MG63 (cell line): ENCODE measurements around the gene ARHGAP27. TPM values are rescaled to one million over a fixed set of nuclear protein-coding genes. Genes with fewer than 3 reads are reported as not detected.

Experiments used
- DNase-seq: peaks from one replicate; pipeline ENCODE4 v3.0.0-alpha.2; 2020
- H3K27me3 ChIP-seq: fragments of 250-450 bp; sonication (Bioruptor Pico); 2 replicates; pipeline ENCODE4 v1.5.1; 2020; ENCODE audit warnings: mild to moderate bottlenecking, moderate library complexity
- H3K36me3 ChIP-seq: fragments of 250-450 bp; sonication (Bioruptor Pico); 2 replicates; pipeline ENCODE4 v1.5.1; 2020; ENCODE audit warnings: mild to moderate bottlenecking, moderate library complexity
- H3K4me3 ChIP-seq: fragments of 250-450 bp; sonication (Bioruptor Pico); 2 replicates; pipeline ENCODE4 v1.5.1; 2020; ENCODE audit warnings: mild to moderate bottlenecking, moderate library complexity
- H3K9me3 ChIP-seq: fragments of 250-450 bp; sonication (Bioruptor Pico); 2 replicates; pipeline ENCODE4 v1.5.1; 2020; ENCODE audit warnings: mild to moderate bottlenecking, moderate library complexity
- total RNA-seq: library from RNA; depleted of rRNA; stranded (reverse); fragments of >200 nt; shearing (Covaris generic); gene quantifications from 2 replicates; pipeline ENCODE4 v1.2.3, GENCODE V29; 2014; ENCODE audit warnings: low replicate concordance

ARHGAP27 gene
- total RNA-seq, 1 experiment from 2014 or later = 1.5 TPM

DNA sequence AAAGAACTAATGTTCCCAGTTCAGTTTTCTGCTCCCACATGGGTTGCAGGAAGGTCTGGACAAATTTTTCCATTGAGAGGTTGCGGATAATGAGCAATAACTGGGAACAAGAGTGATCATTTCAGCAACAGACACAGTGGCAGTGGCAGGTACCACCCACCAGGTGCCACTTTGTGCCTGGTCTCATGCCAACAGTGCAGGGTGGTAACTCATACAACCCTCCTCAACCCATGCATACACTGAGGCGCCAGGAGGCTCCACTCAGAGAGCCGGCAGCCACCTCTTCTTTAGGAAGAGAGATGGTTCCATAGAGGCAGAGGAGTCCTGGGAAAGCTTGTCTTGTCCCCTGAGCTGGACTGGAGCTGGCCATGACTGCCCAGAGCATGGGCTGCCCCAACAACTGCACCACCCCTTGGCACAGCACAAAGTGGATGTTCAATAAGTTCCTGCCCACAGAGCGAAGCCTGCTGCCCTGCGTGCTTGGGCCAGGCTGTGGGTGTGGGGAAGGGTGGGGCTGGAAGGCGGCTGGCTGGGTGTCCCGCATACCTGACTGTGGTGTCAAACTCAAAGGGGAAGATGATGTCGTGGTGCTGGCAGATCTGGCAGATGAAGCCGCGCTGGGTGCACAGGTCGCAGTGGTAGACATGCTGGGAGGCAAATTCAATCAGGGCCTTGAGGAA lies 6.4 kb upstream of the ARHGAP27 start:
- peak; percentile 38 for DNase-seq
- Histone ChIP-seq H3K9me3 (no peaks in the 10 kb centered on the region), H3K36me3 (no peaks in the 10 kb centered on the region), H3K27me3 (no peaks in the 10 kb centered on the region), H3K4me3 (no peak overlapping the region)

DNA sequence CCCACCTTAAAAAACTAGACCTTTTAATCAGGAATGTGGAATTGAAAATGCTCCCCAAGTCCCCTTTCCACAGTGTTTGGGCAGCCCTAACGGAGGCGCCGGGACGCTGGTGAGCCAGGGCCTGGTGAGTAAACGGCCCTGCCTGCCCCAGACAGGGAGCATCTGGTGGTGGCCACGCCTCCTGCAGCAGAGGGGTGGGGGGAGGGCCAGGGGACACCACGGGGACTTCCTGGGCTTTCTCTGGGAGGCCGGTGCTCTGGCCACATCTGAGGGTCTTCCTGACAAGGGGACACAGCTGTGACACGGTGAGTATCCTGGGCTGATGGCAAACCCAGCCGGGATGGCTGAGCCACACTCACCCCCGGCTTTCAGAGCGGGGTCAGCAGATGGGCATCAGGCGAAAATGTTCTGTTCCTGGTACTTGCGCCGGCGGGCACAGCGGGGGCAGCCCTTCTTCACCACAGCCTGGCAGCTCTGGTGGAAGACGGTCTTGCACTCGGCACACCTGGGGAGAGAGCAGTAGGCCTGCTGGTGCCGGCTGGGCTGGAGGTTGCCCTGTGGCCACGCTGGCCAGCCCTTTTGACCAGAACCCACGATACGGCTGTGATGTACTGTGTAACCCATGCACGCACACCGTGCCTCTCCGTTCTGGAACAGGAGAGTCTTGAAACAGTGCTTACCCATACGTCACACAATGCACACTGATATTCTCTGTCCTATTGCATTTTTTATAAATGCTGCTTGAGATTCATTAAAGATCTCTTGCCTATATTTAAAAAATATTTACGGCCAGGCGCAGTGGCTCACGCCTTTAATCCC lies 5.0 kb upstream of the ARHGAP27 start:
- DNase-seq = no peak

DNA sequence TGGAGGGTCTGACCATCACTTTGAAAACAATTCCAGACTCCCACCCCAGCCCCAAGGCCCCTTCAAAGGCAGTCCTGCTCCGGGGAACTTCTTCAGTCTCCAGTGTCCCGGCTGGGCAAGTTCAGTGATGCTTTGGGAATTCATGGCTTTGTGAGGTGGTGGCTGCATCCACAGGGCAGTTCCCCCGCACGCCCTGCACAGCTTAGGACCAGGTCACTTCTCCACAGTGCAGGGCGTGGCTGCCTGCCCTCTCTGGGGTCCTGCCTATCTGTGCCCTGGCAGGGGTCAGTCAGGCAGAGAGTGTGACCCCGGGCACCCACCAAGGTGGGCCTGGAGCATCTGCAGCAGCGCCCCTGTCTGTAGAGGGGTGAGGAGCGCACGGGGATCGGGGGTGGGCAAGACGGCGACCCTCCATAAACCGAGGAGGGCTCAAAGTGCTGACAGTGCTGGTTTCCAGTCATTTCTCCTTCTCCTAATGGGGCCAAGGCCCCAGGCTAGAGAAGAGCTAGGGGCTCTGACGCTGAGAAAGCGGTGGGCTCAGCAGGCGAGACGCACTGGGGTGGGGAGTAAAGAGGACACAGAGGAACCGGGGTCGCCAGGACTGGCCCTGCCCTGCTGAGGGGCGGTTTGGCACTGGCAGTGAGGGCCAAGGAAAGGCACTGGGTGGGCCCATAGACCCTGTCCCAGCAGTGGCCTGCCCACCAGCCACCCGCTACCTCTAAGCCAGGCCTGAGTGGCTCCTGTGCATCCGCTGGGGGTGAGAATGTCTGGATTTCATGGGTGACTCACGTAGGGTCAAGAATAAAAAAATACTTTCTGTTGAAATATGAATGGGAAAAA lies 4.2 kb upstream of the ARHGAP27 start:
- Histone ChIP-seq H3K27me3 (no peaks in the 10 kb centered on the region), H3K36me3 (no peaks in the 10 kb centered on the region), H3K4me3 (no peak overlapping the region), H3K9me3 (no peaks in the 10 kb centered on the region)
- DNase-seq = no peak

More for the DNA sequence above, 5.0 kb upstream of the ARHGAP27 start:
- no peaks in the 10 kb centered on the region for H3K27me3 ChIP-seq
- H3K36me3 ChIP-seq = no peaks in the 10 kb centered on the region
- H3K4me3 ChIP-seq = no peak overlapping the region
- no peaks in the 10 kb centered on the region for H3K9me3 ChIP-seq

DNA sequence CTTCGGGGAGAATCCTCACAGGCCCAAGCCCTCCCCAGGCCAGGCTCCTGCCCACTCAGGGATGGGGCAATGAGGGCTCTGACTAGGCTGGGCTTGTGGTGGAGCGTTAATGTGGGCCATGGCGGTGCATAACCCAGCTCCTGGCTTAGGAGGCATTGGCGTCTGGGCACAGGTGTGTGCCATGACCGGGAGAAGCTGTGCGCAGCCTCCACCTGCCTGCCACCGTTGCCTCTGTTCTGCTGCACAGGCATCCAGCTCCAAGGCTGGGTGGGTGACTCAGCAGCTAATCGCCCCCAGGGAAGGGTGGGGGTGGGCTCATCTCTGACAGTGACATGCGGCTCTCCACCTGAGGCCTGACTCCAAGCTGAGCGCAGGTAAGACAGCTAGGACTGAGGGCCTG lies 3.5 kb upstream of the ARHGAP27 start:
- no peak for DNase-seq
- Histone ChIP-seq H3K27me3 (no peaks in the 10 kb centered on the region), H3K4me3 (no peak overlapping the region), H3K9me3 (no peaks in the 10 kb centered on the region), H3K36me3 (no peaks in the 10 kb centered on the region)

DNA sequence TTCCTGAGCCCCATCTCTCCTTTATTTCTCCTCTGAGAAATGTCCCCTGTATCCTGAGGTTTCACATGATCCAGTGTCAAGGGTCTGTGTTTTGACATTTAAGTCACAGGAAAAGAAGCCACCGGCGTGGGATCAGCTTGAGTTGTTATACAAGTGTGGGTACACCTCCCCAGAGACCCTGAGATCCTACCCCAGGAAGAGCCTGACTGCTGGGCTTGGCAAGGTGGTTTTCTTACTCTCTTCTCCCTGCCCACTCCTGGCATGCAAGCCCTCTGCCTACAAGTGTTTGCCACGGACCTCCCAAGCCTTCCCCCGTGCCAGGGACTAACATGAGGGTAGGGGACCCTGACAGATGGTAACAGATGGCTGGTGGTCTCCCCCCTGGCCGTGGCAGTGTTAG lies 2.8 kb upstream of the ARHGAP27 start:
- Histone ChIP-seq H3K27me3 (no peaks in the 10 kb centered on the region), H3K9me3 (no peaks in the 10 kb centered on the region), H3K4me3 (no peak overlapping the region), H3K36me3 (no peaks in the 10 kb centered on the region)
- DNase-seq = no peak

DNA sequence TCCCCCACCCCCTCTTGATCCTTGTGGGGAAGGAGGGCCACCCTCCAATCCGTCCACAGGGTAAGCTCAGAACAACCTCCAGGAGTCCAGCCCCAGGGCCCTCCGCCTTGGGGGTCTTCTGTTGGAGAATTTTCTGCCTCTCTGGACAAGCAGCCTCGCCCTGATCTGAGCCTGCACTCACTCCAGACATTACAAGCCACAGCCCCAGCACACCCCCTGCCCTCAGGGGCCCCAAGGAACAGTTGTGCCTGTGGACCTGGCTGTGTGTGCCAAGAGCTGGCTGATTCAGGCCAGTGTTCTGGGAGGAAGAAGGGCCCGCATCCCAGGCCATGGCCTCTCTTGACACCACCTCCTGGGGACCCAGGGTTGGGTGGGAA lies 477 bp upstream of the ARHGAP27 start:
- H3K4me3 ChIP-seq = no peak overlapping the region
- no peak for DNase-seq
- no peaks in the 10 kb centered on the region for H3K9me3 ChIP-seq
- H3K36me3 ChIP-seq = no peaks in the 10 kb centered on the region
- H3K27me3 ChIP-seq = no peaks in the 10 kb centered on the region; the same call in 1 of the 2 replicates

DNA sequence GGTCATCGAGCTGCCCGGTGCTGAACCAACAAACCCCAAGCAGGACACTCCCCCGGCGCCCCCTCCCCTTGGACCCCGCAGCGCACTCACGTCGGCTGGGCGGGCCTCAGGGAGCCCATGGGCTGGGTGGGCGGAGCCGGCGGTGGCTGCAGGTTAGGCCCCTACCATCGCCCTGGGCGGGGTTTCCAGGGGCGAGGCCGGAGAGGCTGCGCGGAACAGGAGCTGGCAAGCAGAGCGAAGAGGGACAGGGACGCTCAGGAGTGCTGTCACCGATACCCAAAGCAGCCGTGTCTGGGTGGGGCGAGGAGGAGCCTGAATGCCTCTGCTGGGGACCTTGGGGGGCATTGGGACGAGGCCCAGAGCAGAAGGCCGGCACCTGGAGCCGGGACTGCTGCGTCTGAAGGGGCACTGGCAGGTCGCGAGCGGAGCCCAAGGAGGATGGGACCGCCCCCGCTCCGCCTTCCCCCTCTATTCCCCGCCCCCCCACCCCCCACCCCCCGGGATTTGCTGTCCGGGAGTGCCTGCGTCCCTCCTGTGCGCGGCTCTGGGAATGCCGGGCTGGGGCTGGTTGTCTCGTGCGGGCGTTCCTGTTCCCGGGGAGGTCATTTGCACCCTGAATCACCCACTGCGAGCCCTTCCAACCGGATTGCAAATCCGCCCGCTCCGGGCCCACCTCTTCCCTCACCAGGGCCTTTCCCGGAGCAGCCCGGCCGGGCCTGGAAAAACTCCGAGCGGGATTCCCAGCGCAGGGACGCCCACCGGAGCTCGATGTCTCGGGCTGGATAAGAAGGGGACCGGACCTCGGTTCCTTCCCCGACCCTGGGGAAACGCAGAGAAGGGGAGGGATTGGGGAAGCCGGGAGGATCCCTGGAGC lies 902 bp downstream of the ARHGAP27 start:
- Histone ChIP-seq H3K4me3 (no peak overlapping the region), H3K36me3 (no peaks in the 10 kb centered on the region), H3K27me3 (no peaks in the 10 kb centered on the region; the same call in 1 of the 2 replicates), H3K9me3 (no peaks in the 10 kb centered on the region)
- no peak for DNase-seq

DNA sequence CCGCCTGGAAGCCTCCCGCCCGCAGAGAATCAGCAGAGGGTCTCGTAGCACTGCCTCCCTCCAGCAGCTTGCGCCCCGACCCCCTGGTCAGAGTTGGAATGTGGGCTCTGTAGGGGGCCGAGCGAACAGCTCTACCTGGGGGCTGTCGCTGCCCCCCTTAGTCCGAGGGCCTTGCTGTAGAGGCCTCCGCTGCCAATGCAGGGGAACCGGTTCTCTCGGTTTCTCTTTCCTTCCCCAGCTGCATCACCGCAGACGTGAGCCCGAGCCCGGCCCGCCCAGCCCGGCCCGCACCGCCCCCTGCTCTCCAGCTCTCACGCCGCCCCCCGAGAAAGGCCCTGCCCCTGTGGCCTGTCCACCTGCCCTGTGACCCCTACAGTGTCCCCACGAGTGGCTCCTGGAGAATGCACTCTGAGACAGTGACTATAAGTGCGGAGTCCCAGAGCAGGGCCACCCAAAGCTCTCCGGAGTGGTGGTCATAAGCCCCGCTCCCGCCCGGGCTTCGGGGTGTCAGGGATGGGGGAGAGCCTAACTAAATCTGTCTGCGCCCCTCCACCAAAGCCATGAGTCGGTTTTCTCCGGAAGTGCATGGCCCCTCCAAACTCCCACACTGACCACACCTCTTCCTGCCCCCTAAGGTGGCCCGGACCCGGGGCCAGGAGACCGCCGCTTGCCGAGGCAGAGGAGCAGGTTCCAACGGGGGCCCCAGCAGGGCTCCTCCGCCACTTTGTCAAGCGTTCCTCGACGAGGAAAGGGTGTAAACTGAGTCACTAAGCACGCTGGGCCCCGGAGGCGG lies 1.7 kb downstream of the ARHGAP27 start:
- no peak for DNase-seq
- Histone ChIP-seq H3K4me3 (no peak overlapping the region), H3K36me3 (no peaks in the 10 kb centered on the region), H3K27me3 (no peaks in the 10 kb centered on the region; the same call in 1 of the 2 replicates), H3K9me3 (no peaks in the 10 kb centered on the region)

DNA sequence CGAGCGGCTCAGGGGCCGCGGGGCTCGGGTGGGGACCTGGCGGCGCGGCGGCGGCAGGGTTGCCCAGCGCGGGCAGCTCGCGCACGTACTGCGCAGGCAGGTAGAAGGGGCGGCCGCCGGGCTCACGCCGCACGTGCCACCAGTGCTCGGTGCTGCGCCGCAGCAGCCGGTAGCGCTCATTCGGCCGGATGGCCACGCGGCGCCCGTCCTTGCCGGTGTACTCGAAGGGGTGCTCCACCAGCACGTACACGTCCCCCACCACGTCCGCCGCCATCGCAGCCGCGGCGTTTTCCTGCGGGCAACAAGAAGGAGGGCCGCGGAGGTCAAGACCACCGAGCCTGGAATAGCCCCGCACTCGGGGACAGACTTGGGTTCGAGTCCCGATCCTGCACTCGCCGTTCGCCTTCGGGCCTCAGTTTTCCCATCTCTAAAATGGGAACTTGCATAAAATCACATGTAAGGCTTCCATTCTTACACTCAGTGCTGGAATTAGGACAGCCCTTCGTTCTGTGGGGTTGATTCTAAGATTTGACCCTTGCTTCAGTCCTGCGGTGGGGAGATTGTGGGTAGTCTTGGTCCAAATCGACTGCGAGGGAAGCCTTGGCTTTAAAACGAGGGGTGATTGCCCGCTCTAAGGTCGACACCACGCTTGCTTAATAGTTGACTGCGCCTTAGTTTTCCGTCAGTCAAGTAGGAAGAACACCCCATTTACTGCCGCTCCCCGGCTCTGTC lies 2.5 kb downstream of the ARHGAP27 start:
- H3K36me3 ChIP-seq = no peaks in the 10 kb centered on the region
- no peaks in the 10 kb centered on the region; the same call in 1 of the 2 replicates for H3K27me3 ChIP-seq
- H3K9me3 ChIP-seq = no peaks in the 10 kb centered on the region
- DNase-seq = no peak
- H3K4me3 ChIP-seq = no peak overlapping the region

DNA sequence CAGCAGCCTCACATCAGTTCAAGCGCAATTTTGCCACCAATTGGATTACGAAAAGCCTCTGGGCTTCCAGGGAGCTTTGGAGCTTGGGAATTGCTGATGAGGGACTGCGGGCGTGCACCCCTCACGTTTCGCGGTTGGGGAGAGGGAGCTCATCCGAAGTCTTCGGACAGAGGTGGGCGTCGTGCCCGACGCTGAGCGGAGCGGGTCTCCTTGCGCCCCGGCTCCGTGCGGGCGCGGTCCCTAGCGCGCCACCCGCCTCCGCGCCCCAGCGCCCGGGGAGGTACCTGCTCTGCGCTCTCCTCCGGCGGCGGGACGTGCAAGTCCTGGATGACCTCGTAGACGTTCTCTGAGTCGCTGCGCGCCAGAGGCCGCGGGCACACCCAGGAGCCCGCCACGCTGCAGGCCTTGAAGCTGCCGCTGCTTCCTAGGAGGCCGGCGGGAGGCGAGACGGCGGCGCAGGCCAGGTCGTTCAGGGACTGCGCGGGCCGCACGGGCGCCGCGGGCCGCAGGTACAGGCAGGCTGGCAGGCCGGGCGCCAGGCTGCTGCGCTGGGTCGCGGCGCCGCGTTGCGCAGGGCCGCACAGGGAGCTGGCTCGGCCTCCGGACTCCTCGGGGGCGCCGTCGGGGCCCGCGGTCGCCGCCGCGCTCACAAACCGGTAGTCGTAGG lies 3.2 kb downstream of the ARHGAP27 start:
- no peaks in the 10 kb centered on the region for H3K9me3 ChIP-seq
- no peaks in the 10 kb centered on the region for H3K36me3 ChIP-seq
- H3K27me3 ChIP-seq = no peaks in the 10 kb centered on the region; the same call in 1 of the 2 replicates
- DNase-seq = no peak
- no peak overlapping the region for H3K4me3 ChIP-seq

DNA sequence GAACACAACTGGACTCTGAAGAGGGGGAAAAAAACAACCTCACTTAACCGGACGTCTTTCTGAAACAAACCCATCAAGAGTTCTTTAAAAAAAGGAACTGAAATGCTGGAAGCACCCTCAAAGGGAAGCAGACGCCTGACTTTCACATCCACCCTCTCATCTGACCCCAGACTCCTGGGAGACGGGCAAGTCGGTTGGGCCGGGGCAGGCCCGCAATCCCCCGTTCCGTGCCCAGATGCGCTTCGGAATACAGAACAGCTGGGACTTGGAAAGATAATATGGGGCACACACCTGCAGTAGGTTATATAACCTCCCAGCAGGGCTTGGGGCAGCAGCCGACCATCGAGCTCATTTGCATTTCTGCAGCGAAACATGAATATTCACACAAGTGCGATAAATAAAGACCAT lies 3.7 kb downstream of the ARHGAP27 start:
- DNase-seq = no peak
- H3K9me3 ChIP-seq = no peaks in the 10 kb centered on the region
- H3K4me3 ChIP-seq = no peak overlapping the region
- no peaks in the 10 kb centered on the region; the same call in 1 of the 2 replicates for H3K27me3 ChIP-seq
- H3K36me3 ChIP-seq = no peaks in the 10 kb centered on the region

DNA sequence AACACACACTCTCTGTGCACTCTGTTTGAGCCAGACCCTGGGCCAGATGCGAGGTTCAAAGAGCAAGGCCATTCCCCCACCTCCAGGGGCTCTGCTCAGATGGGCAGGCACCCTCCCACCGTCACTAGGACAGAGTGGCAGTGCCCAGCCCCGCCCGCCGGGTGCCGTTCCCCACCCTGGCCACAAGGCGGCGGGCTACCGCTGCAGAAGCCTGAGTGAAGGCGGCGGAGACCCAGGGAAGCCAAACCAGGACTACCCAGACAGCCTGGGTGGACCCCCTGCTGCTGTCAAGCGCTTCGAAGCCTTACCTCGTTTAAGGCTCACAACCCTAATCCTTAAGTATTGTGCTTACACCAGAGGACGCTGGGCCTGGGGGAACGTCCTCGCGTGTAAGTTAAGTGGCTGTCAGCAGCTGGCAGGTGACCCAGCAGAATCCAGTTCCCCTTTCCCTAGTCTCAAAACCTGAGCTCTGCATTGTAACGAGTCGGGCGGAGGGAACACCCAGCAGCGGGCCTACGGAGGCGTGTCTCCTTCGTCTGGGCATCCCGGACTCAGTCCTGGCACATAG lies 4.5 kb downstream of the ARHGAP27 start:
- H3K9me3 ChIP-seq = no peaks in the 10 kb centered on the region
- no peaks in the 10 kb centered on the region for H3K36me3 ChIP-seq
- peak; percentile 77 for DNase-seq
- no peak overlapping the region for H3K4me3 ChIP-seq
- H3K27me3 ChIP-seq = no peaks in the 10 kb centered on the region; the same call in 1 of the 2 replicates

DNA sequence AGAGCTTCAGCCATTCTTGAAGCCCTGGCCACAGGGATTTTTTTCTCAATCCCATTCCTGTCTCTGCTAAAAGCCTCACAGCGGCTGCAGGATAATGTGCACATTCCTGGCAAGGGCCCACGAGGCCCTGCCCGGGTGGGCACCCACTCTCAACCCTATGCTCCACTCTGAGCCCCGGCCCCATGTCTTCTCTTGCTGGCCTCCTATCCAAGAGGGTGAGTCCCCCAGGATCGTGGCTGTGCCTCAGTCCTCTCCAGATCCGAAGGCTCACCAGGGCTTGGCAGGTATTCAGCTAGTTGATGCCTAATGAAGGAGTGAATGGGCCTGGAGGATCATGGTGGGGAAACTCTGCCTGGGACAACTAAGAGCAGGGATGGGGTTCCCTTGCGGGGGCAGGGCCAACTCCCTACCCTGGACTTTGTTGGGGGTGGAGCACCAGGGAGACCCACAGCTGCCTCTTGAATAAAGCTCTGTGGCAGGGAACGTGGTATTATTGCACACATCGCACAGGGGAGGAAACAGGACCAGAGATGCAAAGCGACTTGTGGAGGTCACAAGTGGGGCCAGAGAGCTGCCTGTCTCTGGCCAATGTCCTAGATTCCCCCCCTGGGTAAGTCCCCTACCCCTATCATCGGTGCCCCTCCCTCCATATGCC lies 5.4 kb downstream of the ARHGAP27 start:
- no peak for DNase-seq
- no peaks in the 10 kb centered on the region for H3K9me3 ChIP-seq
- H3K27me3 ChIP-seq = no peaks in the 10 kb centered on the region; the same call in 1 of the 2 replicates
- no peaks in the 10 kb centered on the region for H3K36me3 ChIP-seq
- H3K4me3 ChIP-seq = no peak overlapping the region

DNA sequence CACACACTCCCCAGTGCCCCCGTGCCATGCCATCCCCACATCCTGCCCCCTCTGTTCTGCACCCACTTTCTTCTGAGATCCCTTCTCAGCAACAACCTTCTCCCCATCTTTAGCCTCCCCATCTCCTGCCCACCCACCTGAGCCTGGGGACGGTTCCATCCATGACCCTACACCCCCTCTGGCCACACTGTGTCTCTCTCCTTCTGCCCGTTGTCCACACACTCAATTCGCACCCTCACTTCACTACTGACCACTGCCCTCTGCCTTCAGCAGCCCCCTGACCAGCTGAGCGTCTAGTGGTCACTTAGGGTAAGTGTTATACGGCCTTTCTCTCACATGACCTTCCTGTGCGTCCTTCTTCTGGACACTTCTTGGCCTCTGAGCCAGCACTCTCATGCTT lies 6.1 kb downstream of the ARHGAP27 start:
- DNase-seq = no peak
- Histone ChIP-seq H3K36me3 (no peaks in the 10 kb centered on the region), H3K4me3 (no peak overlapping the region), H3K27me3 (no peaks in the 10 kb centered on the region; the same call in 1 of the 2 replicates), H3K9me3 (no peaks in the 10 kb centered on the region)
